NCI-H2107 treated with DMSO at 0.1 percent for 48 hours (cell line): ENCODE data around the gene FBXO2.

Experiments
- DNase-seq: peaks from one replicate; lab custom pipeline; 2025; ENCODE audit not compliant: unreplicated experiment; lab: John Stamatoyannopoulos, UW

Gene FBXO2

DNA sequence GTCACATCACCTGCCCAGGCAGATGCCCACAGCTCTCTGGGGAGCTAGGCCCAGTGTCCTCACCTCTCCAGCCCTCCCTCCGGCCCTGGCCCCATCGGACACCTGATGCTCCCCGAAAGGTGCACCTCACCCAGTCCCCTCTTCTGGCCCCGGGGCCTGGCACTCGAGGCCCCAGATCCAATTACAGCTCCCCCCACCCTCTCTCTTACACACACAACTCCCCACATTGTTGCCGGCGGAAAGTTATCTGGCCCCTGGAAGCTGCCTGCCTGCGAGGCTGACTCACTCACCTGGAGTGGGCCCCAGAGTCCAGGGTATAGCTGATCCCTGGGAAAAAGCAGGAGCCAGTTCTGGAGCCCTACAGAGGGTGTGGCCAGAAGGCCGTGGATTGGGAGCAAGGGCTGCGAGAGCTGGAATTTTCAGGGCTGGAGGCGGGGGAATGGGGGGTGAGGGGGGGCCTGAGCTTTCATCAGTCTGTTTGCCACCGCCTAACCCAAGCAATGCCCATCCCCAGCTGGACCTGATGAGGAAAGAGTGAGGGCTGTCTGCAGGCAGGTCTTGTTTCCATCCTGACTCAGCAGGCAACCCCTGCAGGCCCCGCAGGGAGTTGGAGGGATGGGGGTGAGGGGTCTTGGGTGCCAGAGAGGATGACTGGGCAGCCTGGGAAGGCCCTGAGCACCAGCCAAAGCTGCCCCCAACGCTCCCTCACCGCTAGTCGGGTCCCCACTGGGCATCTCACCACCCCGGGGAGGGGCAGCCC, 948 bp downstream of the FBXO2 start:
- peak; percentile 59 for DNase-seq

GRCh38 chr1:11652203-11652780, 1.9 kb downstream of the FBXO2 start:
- no peak for DNase-seq

GRCh38 chr1:11651017-11651416, 3.2 kb downstream of the FBXO2 start:
- no peak for DNase-seq

DNA sequence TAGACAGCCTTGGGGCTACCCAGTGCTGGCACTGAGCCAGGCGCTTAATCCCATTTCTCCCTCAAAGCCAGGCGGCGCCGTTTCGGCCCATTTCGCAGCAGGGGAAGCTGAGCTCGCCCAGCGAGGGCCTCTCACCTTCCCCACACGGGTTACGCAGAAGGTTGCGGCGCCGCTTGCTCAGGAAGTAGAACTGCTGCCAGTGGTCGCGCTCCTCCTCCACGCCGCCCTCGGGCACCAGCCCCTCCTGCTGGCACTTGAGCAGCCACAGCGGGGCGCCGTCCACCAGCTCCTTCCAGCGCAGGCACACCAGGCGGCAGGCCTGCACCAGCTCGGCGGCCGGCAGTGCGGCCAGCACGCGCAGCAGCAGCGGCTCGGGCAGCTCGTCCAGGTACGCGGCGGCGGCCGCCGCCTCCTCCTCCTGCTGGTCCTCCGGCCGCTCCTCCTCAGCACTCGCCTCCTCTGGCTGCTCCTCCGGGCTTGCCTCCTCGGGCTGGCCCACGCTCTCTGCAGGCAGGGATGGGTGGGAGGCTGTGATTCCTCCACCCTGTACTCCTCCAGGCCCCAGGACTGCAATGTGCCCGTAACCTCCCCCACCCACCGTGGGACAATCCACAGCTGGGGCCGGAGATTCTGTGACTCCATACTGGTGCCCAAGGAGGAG, 3.8 kb downstream of the FBXO2 start:
- no peak for DNase-seq

GRCh38 chr1:11649624-11650330, 4.5 kb downstream of the FBXO2 start:
- no peak for DNase-seq

- DNase-seq, result no peak
Observed at GRCh38 chr1:11649237-11649623, 5.0 kb downstream of the FBXO2 start.

GRCh38 chr1:11648732-11649158, 5.5 kb downstream of the FBXO2 start:
- no peak for DNase-seq

- no peak for DNase-seq
Observed at GRCh38 chr1:11648039-11648438, 6.2 kb downstream of the FBXO2 start.

GRCh38 chr1:11647333-11647732, 6.9 kb downstream of the FBXO2 start:
- no peak for DNase-seq

DNA sequence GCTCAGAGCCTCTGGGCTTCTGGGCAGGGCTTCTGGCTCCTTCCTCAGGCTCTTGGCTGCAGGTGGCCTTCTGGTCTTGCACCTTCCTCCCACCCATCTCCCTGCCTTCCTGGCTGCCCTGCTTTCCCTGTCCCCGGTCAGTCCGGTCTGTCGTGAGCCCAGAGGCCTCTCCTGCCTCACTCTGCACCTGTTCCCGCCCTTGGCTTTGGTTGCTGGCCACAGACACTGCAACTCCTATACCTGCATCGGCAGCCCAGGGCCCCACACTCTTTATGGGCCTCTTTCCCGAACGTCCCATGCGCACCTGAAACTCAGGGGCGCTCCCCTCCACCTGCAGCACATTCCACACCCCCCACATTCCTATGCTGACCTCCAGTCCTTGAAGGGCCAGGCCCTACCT, 7.9 kb downstream of the FBXO2 start:
- no peak for DNase-seq

GRCh38 chr1:11645670-11646265, 8.5 kb downstream of the FBXO2 start:
- DNase-seq, result peak; percentile 81

GRCh38 chr1:11645270-11645669, 9.0 kb downstream of the FBXO2 start:
- no peak for DNase-seq

GRCh38 chr1:11643782-11644181, 10.4 kb downstream of the FBXO2 start:
- DNase-seq, result no peak

GRCh38 chr1:11642418-11643017, 11.7 kb downstream of the FBXO2 start:
- DNase-seq, result peak; percentile 63

- no peak for DNase-seq
Observed at GRCh38 chr1:11641776-11642305, 12.4 kb downstream of the FBXO2 start.

- no peak for DNase-seq
Observed at GRCh38 chr1:11640944-11641343, 13.3 kb downstream of the FBXO2 start.

DNA sequence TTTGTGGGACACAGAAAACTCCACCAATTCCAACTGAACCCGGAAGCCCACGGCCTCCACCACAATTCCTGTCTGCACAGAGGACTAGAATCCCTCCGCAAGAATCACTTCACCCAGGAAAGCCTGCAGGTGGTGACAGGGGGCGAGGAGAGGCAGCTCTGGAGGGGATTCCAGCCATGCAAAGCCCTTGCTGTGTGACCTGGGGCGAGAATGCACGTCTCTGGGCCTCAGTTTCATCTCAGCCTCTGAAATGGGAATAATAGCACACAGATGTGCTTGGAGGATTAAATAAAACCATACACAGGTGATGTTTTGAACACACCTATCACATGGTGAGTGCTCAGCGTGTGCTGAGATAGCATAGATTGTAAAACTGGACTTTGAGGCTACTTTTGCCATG, 14.1 kb downstream of the FBXO2 start:
- DNase-seq, result no peak

DNA sequence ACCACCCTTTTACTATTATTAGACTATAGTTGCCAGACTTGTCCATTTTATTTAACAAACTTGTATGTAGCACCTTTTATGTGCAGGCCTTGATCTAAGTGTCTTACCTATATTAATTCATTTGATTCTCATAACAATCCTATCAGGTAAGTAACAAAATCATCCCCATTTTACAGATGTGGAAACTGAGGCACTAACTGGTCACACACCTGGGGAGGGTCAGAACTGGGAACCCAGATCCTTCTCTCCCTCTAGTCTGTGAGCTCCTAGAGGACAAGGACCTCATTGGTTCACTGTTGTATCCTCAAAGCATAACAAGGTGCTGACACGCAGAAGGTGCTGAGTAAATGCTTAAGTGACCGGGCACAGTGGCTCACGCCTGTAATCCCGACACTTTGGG, 14.9 kb downstream of the FBXO2 start:
- no peak for DNase-seq

- no peak for DNase-seq
Observed at GRCh38 chr1:11638121-11638520, 16.1 kb downstream of the FBXO2 start.

DNA sequence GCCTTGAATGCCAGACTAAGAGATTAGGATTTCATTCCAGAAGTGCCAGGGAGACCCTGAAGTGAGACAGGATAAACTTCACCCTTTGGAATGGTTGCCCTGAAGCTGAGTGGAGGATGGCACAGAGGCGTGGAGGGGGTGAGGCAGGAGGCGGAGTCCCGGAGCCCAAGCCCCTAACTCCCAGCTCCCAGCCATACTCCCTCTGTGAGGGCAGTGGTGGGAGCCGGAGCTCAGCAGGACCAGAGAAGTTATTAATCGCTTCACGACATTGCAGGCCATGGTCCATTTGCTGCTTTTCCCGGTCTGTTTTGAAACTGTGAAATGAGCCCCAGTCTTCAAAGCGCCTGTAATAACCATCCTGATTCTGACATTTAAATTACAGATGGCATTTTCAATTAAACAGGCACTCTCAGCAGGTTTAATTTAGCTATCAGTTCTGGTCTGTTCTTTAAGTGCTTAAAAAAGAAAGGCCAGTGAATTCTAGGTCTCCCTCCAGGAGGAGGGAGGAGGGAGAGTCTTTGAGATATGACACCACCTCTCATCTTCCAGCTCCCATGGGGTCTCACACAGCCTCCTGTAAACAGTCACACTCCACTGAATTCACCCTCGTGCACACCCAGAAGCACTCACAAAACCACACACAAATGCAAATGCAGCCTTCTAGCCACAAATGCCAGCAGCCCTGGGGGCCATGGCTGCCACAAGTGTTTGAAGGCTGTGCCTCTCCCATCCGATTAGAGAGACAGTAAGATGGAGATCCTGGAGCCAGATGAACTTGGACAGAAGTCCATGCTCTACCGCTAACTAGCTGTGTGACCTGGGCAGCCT, 19.6 kb downstream of the FBXO2 start:
- peak; percentile 90 for DNase-seq
